Activated B cell treated with CpG ODN at 0.5 μM for 24 hours (primary cell): Measurements from ENCODE around the gene CEP78. TPM values are rescaled to one million over a fixed set of nuclear protein-coding genes. Genes with fewer than 3 reads are reported as not detected.

ENCODE experiments used
- ATAC-seq: fragments of 200-7000 bp; cut with Tn5 transposase; one replicate; pipeline ENCODE4 v1.10.0; 2021; ENCODE audit warnings: low read depth, mild to moderate bottlenecking, moderate library complexity
- CTCF ChIA-PET: fragments of 350-600 bp; sonication (Branson Sonifier 250); formaldehyde crosslinking; loops from one replicate; lab custom pipeline; 2021; ENCODE audit warnings: antibody characterized with exemption; lab: Charles Lee
- POLR2A ChIA-PET: fragments of 350-600 bp; sonication (Branson Sonifier 250); formaldehyde crosslinking; loops from one replicate; lab custom pipeline; 2021; ENCODE audit warnings: antibody characterized with exemption; lab: Charles Lee
- DNase-seq: peaks from one replicate; pipeline ENCODE4 v3.0.0; 2022
- H3K27ac Mint-ChIP-seq: one replicate; pipeline ENCODE4 v1.8.0; 2020; ENCODE audit warnings: mixed read lengths
- H3K27me3 Mint-ChIP-seq: one replicate; pipeline ENCODE4 v1.8.0; 2021; ENCODE audit warnings: mixed read lengths
- H3K36me3 Mint-ChIP-seq: one replicate; pipeline ENCODE4 v1.8.0; 2021; ENCODE audit warnings: low read depth, mixed read lengths
- H3K4me1 Mint-ChIP-seq: one replicate; pipeline ENCODE4 v1.8.0; 2021; ENCODE audit warnings: mixed read lengths
- H3K4me3 Mint-ChIP-seq: one replicate; pipeline ENCODE4 v1.8.0; 2020; ENCODE audit warnings: mild to moderate bottlenecking, mixed read lengths
- H3K9me3 Mint-ChIP-seq: one replicate; pipeline ENCODE4 v1.8.0; 2020; ENCODE audit warnings: mixed read lengths
- CTCF ChIP-seq: fragments of 200-600 bp; IDR thresholded peaks from one replicate; pipeline ENCODE4 v1.8.0; 2022; ENCODE audit warnings: antibody characterized with exemption, mild to moderate bottlenecking
- intact Hi-C: fragments of 100-400 bp; cut with micrococcal nuclease; formaldehyde crosslinking; loops from one replicate; pipeline ENCODE4 v1.15.1; 2024
- total RNA-seq: library from RNA; stranded (reverse); gene quantifications from 2 replicates; pipeline ENCODE4 v1.2.3, GENCODE V29; 2022

The CEP78 gene
- total RNA-seq, 1 donor from 2014 or later = 18.1 TPM

- Mint-ChIP-seq H3K9me3 (no peaks in the 10 kb centered on the region), H3K36me3 (peaks cover 67% of the 10 kb centered on the region), H3K4me3 (no peak overlapping the region), H3K27ac (no peak overlapping the region), H3K27me3 (no peaks in the 10 kb centered on the region), H3K4me1 (no peaks in the 10 kb centered on the region)
- intact Hi-C loops = no loop called here
- DNase-seq = no peak
- TF ChIP-seq CTCF = no peak
- POLR2A ChIA-PET = no interaction called here
- CTCF ChIA-PET = no interaction called here
- no peak for ATAC-seq
Measured at GRCh38 chr9:78309066-78309465, 73.2 kb downstream of the CEP78 start.

GRCh38 chr9:78311075-78311474 lies 75.2 kb downstream of the CEP78 start:
- POLR2A ChIA-PET = no interaction called here
- intact Hi-C loops = no loop called here
- H3K36me3 Mint-ChIP-seq = peaks cover 56% of the 10 kb centered on the region

GRCh38 chr9:78311886-78312524 lies 76.1 kb downstream of the CEP78 start:
- DNase-seq (no peak), ATAC-seq (no peak)
- Mint-ChIP-seq H3K36me3 (peaks cover 56% of the 10 kb centered on the region), H3K27me3 (no peaks in the 10 kb centered on the region), H3K4me1 (no peaks in the 10 kb centered on the region), H3K4me3 (no peak overlapping the region), H3K9me3 (no peaks in the 10 kb centered on the region), H3K27ac (no peak overlapping the region)
- no peak for TF ChIP-seq CTCF
- CTCF ChIA-PET = interaction anchor here (1.7 kb wide), 1 partner anchor 58 kb away, joined by 4 read pairs; no protein-coding TSS in a partner anchor
- POLR2A ChIA-PET = interaction anchor here (1.2 kb wide), 1 partner anchor 10 kb away, joined by 3 read pairs; no protein-coding TSS in a partner anchor
- intact Hi-C loops = no loop called here

More at GRCh38 chr9:78311075-78311474, 75.2 kb downstream of the CEP78 start:
- TF ChIP-seq CTCF = no peak
- ATAC-seq = no peak
- DNase-seq = no peak
- CTCF ChIA-PET = no interaction called here
- H3K9me3 Mint-ChIP-seq = no peaks in the 10 kb centered on the region
- H3K4me3 Mint-ChIP-seq = no peak overlapping the region
- H3K4me1 Mint-ChIP-seq = no peaks in the 10 kb centered on the region
- H3K27ac Mint-ChIP-seq = no peak overlapping the region
- H3K27me3 Mint-ChIP-seq = no peaks in the 10 kb centered on the region

DNA sequence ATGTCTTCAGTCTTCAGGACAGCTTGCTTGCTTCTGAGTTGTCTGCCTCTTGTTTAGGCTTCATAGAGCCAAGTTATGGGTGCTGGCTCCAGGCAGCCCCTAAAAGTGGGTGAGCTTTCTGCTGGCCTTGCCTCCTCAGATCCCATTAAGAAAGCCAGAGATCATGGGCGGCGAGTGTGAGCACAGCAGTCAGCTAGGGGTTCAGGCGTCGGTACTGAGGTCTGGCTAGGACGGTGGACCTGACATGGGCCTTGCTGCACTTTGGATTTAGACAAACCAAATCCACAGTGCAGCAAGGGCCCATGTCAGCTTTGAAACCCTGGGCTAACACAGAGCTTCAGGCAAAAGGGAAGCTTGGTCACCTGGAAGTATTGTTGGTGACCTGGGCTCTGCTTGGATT lies 78.7 kb downstream of the CEP78 start:
- CTCF ChIA-PET = no interaction called here

More for the DNA sequence above, 78.7 kb downstream of the CEP78 start:
- intact Hi-C loops = no loop called here
- DNase-seq (no peak), ATAC-seq (no peak)
- Mint-ChIP-seq H3K4me1 (no peaks in the 10 kb centered on the region), H3K9me3 (no peaks in the 10 kb centered on the region), H3K36me3 (peaks cover 59% of the 10 kb centered on the region), H3K27me3 (no peaks in the 10 kb centered on the region), H3K27ac (no peak overlapping the region), H3K4me3 (no peak overlapping the region)
- POLR2A ChIA-PET = interaction anchor here (0.5 kb wide), 1 partner anchor 15 kb away, joined by 3 read pairs; no protein-coding TSS in a partner anchor
- TF ChIP-seq CTCF = no peak
